Spinal cord (tissue), 10 donors: ENCODE results near the gene PADI1. TPM values are rescaled to one million over a fixed set of nuclear protein-coding genes. Genes with fewer than 3 reads are reported as not detected.
"Not testable (repeated sequence)": the region's sequence is repeated elsewhere in the genome, so short reads cannot be mapped to it uniquely, and the experiment has no call there.

Experiments
- DNase-seq, 6 donors: peaks; one replicate each; pipeline versions ENCODE4 v3.0.0 to v3.0.0-alpha.2; 2013 to 2015; ENCODE audit warnings: low spot score in 6 of 6, low read depth in 4 of 6
- H3K27ac ChIP-seq: one replicate; pipeline ENCODE4 v1.5.1; 2013; ENCODE audit warnings: low read depth, low read length, control low read depth
- H3K27me3 ChIP-seq: one replicate; pipeline ENCODE4 v1.6.1; 2013; ENCODE audit warnings: low read length; ENCODE audit not compliant: control insufficient read depth, insufficient read depth
- H3K36me3 ChIP-seq: one replicate; pipeline ENCODE4 v1.6.1; 2013; ENCODE audit warnings: low read length; ENCODE audit not compliant: control insufficient read depth, insufficient read depth
- H3K4me1 ChIP-seq: one replicate; pipeline ENCODE4 v1.6.1; 2013; ENCODE audit warnings: low read length; ENCODE audit not compliant: control insufficient read depth, insufficient read depth
- H3K4me3 ChIP-seq: one replicate; pipeline ENCODE4 v1.5.1; 2013; ENCODE audit warnings: low read depth, low read length, control low read depth
- H3K9me3 ChIP-seq: one replicate; pipeline ENCODE4 v1.6.1; 2013; ENCODE audit warnings: low read length; ENCODE audit not compliant: control insufficient read depth, insufficient read depth
- WGBS: methylation state at CpG from one replicate; pipeline ENCODE4 v1.1.5; 2013; ENCODE audit warnings: missing lambda C conversion rate; ENCODE audit not compliant: insufficient coverage; 5-methylcytosine and 5-hydroxymethylcytosine counted together
- polyA plus RNA-seq, 2 donors: library from polyadenylated mRNA; unstranded; fragments of 120-200 nt; gene quantifications; one replicate each; pipeline ENCODE4 v1.2.1, GENCODE V29; 2013; ENCODE audit not compliant: insufficient read length in 2 of 2
- total RNA-seq, 2 donors: library from RNA; depleted of rRNA in 1 of 2; stranded (reverse); fragments of 120-200 nt in 1 of 2; fragments of >200 nt in 1 of 2; gene quantifications; one replicate each; pipeline versions ENCODE4 v1.2.3 to v1.2.4, GENCODE V29; 2013 to 2014
- donor health status: healthy.

Gene PADI1
- total and polyA plus RNA-seq, 4 donors: 0.39 to 1.1 (median 0.96) TPM

DNA sequence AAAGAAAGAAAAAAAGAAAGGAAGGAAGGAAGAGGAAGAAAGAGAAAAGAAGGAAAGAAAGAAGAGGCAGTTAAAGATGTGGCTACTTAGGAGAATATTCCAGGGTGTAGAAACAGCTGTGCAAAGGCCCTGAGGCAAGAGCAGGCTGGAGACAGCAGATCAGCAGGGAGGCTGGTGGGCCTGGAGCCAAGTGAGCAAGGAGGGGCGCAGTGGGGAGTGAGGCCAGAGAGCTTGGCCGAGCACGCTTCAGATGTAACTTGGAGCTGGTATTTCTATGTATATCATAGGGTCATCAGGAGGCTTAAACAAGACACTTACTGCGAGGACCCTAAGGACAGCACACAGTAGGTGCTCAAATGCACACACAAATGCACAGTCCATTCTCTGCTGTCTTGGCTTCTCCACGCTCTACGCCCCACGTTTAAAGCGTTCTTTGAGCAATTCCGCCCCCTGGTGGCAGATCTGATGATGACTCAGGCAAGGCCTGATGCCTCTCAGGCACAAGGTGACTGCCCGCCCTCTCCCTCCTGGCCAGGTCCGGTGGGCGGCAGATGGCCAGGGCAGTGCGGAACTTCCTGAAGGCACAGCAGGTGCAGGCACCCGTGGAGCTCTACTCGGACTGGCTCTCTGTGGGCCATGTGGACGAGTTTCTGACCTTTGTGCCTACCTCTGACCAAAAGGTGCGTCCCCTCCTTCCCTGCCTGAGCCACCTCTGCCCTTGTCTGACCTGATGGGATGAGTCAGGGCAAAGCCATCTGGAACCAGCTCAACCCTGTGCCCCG is 32.0 kb downstream of the PADI1 start:
- peaks cover 8% of the 10 kb centered on the region for H3K27me3 ChIP-seq
- 22% methylated on average over 17 of the region's 18 CpGs for WGBS
- no peak overlapping the region for H3K27ac ChIP-seq
- no peaks in the 10 kb centered on the region for H3K36me3 ChIP-seq
- peak; percentile 63 to 92 (median 68) for DNase-seq
- H3K4me1 ChIP-seq: peaks cover 15% of the 10 kb centered on the region
- H3K4me3 ChIP-seq: no peak overlapping the region
- no peaks in the 10 kb centered on the region for H3K9me3 ChIP-seq

DNA sequence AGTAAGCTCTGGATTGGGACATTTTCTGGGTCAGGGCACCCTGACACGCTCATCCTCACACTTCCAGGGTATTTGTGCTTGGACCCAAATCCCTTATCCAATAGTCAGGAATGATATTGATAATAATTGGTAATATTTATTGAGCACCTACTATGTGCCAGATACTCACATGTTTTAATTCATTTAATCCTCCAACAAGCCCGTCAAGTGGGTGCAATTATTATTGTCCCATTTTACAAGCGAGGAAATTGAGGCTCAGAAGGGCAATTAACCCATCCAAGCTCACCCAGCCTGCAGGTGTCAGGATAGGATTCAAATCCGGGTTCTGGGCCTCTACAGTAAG is 32.6 kb downstream of the PADI1 start:
- H3K36me3 ChIP-seq: no peaks in the 10 kb centered on the region
- DNase-seq: no peak
- H3K27ac ChIP-seq: no peak overlapping the region
- no peaks in the 10 kb centered on the region for H3K9me3 ChIP-seq
- no peak overlapping the region for H3K4me3 ChIP-seq
- 71% methylated on average over 2 of the region's 4 CpGs for WGBS
- H3K4me1 ChIP-seq: peaks cover 15% of the 10 kb centered on the region
- peaks cover 12% of the 10 kb centered on the region for H3K27me3 ChIP-seq

DNA sequence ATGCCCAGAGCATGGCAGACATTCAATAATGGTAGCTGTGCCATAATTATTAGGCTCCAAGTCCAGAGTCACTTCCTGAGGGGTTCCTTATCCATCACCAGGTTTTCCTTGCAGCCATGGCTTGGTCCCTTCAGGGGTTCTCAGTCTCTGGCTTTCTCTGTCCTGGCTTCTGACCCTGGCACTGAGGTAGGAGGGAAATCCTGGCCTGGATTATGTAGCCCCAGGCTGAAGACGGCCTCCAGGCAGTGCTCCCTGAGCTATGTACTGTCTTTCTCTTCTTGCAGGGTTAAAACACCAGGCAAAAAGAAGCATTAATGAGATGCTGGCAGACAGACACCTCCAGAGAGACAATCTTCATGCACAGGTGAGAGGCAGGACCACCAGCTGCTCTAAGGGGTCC is 34.5 kb downstream of the PADI1 start:
- DNase-seq: peak; percentile 59 to 92 (median 76)
- Histone ChIP-seq H3K27me3 (peaks cover 12% of the 10 kb centered on the region), H3K4me1 (peaks cover 21% of the 10 kb centered on the region), H3K9me3 (no peaks in the 10 kb centered on the region), H3K27ac (no peak overlapping the region), H3K36me3 (no peaks in the 10 kb centered on the region), H3K4me3 (no peak overlapping the region)
- WGBS: 0% methylated on average over 1 of the region's 1 CpG

DNA sequence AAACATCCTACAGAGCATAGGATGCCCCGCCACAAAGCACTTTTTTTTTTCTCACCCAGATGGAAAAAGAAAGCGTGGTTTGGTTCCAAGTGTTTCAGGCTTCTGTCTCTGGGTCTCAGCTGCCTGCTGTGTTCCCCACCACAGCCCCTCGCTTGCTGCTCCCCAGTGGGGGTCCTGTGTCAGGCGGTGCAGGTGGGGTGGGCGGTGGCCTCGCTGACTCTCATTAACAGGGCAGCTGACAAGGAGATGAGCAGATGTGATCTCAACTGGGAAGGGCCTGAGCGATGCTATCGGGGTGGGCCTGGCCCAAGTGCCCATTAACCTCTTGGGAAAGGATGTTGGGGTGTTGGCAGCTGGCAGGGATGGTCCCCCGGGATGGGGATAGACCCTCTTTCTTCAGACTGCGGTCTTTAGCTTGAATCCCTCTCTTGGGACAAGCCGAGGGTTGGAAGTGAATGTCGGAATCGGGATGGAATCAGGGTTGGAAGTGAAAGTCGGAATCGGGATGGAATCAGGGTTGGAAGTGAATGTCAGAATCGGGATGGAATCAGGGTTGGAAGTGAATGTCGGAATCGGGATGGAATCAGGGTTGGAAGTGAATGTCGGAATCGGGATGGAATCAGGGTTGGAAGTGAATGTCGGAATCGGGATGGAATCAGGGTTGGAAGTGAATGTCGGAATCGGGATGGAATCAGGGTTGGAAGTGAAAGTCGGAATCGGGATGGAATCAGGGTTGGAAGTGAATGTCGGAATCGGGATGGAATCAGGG is 36.3 kb downstream of the PADI1 start:
- peaks cover 39% of the 10 kb centered on the region for H3K4me1 ChIP-seq
- H3K4me3 ChIP-seq, DNase-seq, H3K36me3 ChIP-seq, H3K9me3 ChIP-seq, H3K27ac ChIP-seq: not testable (repeated sequence)
- WGBS: 33% methylated on average over 18 of the region's 28 CpGs
- peaks cover 12% of the 10 kb centered on the region for H3K27me3 ChIP-seq

DNA sequence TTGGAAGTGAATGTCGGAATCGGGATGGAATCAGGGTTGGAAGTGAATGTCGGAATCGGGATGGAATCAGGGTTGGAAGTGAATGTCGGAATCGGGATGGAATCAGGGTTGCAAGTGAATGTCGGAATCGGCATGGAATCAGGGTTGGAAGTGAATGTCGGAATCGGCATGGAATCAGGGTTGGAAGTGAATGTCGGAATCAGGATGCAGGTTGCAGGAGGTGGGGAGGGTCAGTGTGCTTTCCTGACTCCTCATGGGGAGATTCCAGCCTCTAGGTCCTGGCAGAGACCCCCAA is 36.8 kb downstream of the PADI1 start:
- H3K36me3 ChIP-seq, DNase-seq, H3K9me3 ChIP-seq, H3K27ac ChIP-seq, H3K4me3 ChIP-seq: not testable (repeated sequence)
- H3K4me1 ChIP-seq: peaks cover 39% of the 10 kb centered on the region
- 90% methylated on average over 8 of the region's 11 CpGs for WGBS
- H3K27me3 ChIP-seq: peaks cover 12% of the 10 kb centered on the region

DNA sequence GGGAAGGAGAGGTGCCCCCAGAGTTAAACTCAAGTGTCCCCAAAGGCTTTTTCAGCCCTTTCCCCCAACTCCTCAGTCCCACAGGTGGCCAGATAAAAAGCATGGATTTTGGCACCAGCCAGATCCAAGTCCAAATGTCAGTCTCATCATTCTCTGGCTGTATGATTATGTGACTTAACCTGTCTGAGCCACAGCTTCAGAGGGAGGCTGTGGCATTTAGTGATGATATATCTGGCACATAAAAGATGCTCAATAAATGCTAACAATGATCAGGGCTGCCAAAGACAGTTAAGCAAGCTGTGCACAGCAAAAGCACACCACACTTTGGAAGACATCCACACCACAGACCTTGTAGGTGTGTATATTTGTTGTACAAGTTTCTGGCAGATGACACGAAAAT is 38.3 kb downstream of the PADI1 start:
- DNase-seq: peak in 1 of 6 donors; percentile 14
- Histone ChIP-seq H3K36me3 (no peaks in the 10 kb centered on the region), H3K4me3 (no peak overlapping the region), H3K27me3 (peaks cover 12% of the 10 kb centered on the region), H3K9me3 (no peaks in the 10 kb centered on the region), H3K4me1 (peaks cover 39% of the 10 kb centered on the region), H3K27ac (no peak overlapping the region)
- no CpG with 5 or more reads among the region's 1 CpG for WGBS

DNA sequence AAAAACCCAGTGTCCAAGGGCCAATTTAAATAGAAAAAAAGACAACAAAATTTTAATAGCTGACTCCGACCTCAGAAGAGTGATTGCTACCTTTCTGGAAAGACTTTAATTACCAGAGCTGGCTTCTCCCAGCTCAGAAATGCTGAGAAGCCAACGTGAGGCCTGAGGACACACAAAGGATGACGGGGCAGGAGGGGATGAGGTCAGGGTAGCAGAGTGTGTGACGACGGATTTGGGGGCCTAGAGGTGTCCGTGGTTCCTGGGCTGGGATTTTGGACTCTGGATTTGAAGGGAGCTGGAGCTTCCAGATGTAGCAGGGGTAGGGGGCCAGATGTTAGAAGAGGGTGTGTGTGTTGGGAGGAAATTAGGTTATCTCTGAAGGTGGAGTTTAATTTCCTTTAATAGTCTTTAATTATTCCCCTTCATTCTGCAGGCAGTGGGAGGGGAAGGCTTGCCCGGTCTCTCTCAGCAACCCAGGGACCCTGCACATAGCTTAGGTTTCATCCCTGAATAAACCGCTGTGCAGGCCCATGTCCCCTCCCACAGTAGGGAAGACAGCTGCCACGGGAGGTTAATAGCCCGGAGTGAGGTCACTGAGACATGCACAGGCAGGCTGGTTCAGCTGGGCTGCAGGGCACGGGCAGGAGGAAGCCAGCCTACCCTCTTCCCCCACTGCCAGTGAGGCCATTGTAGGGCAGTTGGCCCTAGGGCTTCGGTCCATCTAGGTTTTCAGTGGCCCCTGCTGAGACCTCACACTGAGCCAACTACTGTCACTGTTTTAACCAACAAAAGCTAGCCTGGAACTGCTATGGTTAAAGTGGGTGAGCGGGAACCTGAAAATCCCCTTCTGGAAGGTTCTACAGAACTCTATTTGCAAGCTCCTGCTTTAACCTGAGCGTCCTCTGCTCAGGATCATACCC is 40.2 kb downstream of the PADI1 start:
- H3K27me3 ChIP-seq: peaks cover 12% of the 10 kb centered on the region

DNA sequence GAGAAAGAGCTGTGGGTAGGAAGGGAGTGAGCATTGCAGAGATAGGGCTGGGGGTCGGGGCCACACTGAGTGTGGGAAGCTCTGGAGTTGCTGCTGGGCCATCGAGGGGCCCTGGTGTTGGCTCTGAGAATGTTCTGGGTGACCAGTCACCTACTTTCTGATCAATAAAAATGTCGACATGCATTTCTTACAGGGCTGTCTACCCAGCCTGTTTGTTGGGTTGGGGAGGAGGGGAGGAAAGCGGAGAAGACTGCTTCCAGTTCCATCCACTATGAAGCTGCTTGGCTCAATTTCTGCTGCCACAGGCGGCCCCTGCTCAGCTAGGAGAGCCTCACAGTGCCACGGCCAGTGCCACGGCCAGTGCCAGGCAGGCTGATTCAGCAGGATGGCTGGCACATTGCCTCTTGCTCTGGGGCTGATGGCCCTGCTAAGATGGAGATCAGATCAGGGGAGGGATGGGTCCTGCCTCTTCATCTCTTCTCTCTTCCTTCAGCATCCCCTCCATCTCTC is 40.9 kb downstream of the PADI1 start:
- 80% methylated on average over 6 of the region's 7 CpGs for WGBS
- no peak for DNase-seq
- Histone ChIP-seq H3K4me3 (no peak overlapping the region), H3K27ac (no peak overlapping the region), H3K9me3 (no peaks in the 10 kb centered on the region), H3K27me3 (peaks cover 11% of the 10 kb centered on the region), H3K36me3 (no peaks in the 10 kb centered on the region), H3K4me1 (peaks cover 27% of the 10 kb centered on the region)

More for the DNA sequence above, 40.2 kb downstream of the PADI1 start:
- H3K4me3 ChIP-seq: no peak overlapping the region
- H3K9me3 ChIP-seq: no peaks in the 10 kb centered on the region
- DNase-seq: peak in 1 of 6 donors; percentile 34
- 46% methylated on average over 13 of the region's 14 CpGs for WGBS
- peaks cover 33% of the 10 kb centered on the region for H3K4me1 ChIP-seq
- H3K36me3 ChIP-seq: no peaks in the 10 kb centered on the region
- no peak overlapping the region for H3K27ac ChIP-seq

DNA sequence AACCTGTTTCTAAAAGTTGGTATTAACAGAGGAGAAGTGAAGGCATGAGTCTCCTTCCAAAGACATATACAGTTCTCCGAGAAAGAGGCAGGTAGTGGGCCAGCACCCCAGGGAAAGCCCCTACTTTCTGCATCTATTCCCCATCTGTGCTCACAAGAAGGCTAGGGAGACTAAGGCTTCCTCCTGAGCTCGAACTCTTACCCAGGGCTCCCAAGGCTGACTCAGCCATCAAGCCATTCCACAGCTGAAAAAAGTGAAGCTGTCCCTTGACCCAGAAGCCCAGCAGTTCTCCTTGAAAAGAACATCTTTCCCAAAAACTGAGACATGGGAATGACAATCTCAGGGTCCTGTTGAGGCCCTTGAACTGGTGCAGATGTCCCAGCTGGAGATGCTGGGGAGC is 42.0 kb downstream of the PADI1 start:
- no peak overlapping the region for H3K27ac ChIP-seq
- peaks cover 24% of the 10 kb centered on the region for H3K4me1 ChIP-seq
- H3K9me3 ChIP-seq: no peaks in the 10 kb centered on the region
- no peak for DNase-seq
- H3K4me3 ChIP-seq: no peak overlapping the region
- 80% methylated on average over 1 of the region's 2 CpGs for WGBS
- peaks cover 4% of the 10 kb centered on the region for H3K27me3 ChIP-seq
- no peaks in the 10 kb centered on the region for H3K36me3 ChIP-seq
